Measurements from ENCODE around the gene ADGRB3.

- TF ChIP-seq CTCF (IDR thresholded peaks at IDR 0.05), result no peak
- no peak for TF ChIP-seq POLR2A (IDR thresholded peaks at IDR 0.05)
Measured at GRCh38 chr6:69343851-69344250, 708.8 kb downstream of the ADGRB3 start.

Measured in lower leg skin (tissue), 3 donors.